K562 (cell line): Measurements from ENCODE around the gene PPP1R36. TPM values are rescaled to one million over a fixed set of nuclear protein-coding genes. Genes with fewer than 3 reads are reported as not detected.

ENCODE experiments used
- ATAC-seq: fragments of 200-7000 bp; cut with Tn5 transposase; 3 replicates; pipeline ENCODE4 v1.9.1; 2020; ENCODE audit warnings: moderate library complexity
- BruUV-seq: library from RNA; stranded (reverse); fragments of 400-500 nt; replicated peaks from 2 replicates; lab custom pipeline; 2021; lab: Mats Ljungman, UMichigan
- CTCF ChIA-PET: fragments of 300-600 bp; formaldehyde crosslinking; extraction: SDS; loops from one replicate; lab custom pipeline; 2021; ENCODE audit warnings: low intra/inter-chr PET ratio; lab: Yijun Ruan, JAX
- POLR2A ChIA-PET: fragments of 300-600, 350-650 bp; sonication (Branson Sonifier 250); formaldehyde crosslinking; extraction: SDS; loops from one replicate; lab custom pipeline; 2021; ENCODE audit warnings: antibody characterized with exemption, inconsistent platforms; lab: Yijun Ruan, JAX
- DNase-seq, 4 experiments: peaks; one replicate each; pipeline versions ENCODE4 v3.0.0 to v3.0.0-alpha.2; 2011 to 2018; ENCODE audit warnings: low spot score in 3 of 4, mixed read lengths in 3 of 4; ENCODE audit errors: extremely low read depth in 1 of 4
- FAIRE-seq: peaks from 2 replicates; lab custom pipeline; 2011; peaks lifted over from hg19 to GRCh38; lab: Jason Lieb, UNC
- H2AFZ ChIP-seq: 2 replicates; pipeline ENCODE4 v1.6.0; 2011; ENCODE audit warnings: low read depth, low read length, control low read depth, inconsistent platforms
- H3K27ac ChIP-seq: fragments of 200-600 bp; 3 replicates; pipeline ENCODE4 v1.8.0; 2011; ENCODE audit warnings: low read depth, mild to moderate bottlenecking, control low read depth, inconsistent platforms, low read length, moderate library complexity, mixed read lengths; ENCODE audit errors: extremely low read depth
- H3K27me3 ChIP-seq, 2 experiments: fragments of 300-600 bp in 1 of 2; 2 replicates in 1 of 2; 3 replicates in 1 of 2; pipeline versions ENCODE4 v1.6.0 to v1.8.0; 2011; ENCODE audit warnings: inconsistent platforms in 2 of 2, low read length in 2 of 2, mild to moderate bottlenecking in 1 of 2, mixed read lengths in 1 of 2, moderate library complexity in 1 of 2; ENCODE audit not compliant: control insufficient read depth in 2 of 2, insufficient read depth in 2 of 2
- H3K36me3 ChIP-seq: fragments of 300-600 bp; 3 replicates; pipeline ENCODE4 v1.8.0; 2011; ENCODE audit warnings: mild to moderate bottlenecking, low read length, inconsistent platforms; ENCODE audit not compliant: control insufficient read depth, insufficient read depth
- H3K4me1 ChIP-seq, 2 experiments: fragments of 200-600 bp in 1 of 2; replicated peaks in 1 of 2; 2 replicates in 1 of 2; 3 replicates in 1 of 2; pipeline versions ENCODE4 v1.5.1 to v1.8.0; 2011; ENCODE audit warnings: inconsistent platforms in 2 of 2, low read length in 2 of 2, mild to moderate bottlenecking in 1 of 2, mixed read lengths in 1 of 2, moderate library complexity in 1 of 2; ENCODE audit not compliant: control insufficient read depth in 2 of 2, insufficient read depth in 2 of 2
- H3K4me2 ChIP-seq: 2 replicates; pipeline ENCODE4 v1.6.1; 2011; ENCODE audit warnings: low read length, control low read depth, inconsistent platforms, mixed read lengths; ENCODE audit not compliant: insufficient read depth
- H3K4me3 ChIP-seq: fragments of 200-600 bp; sonication (generic), shearing (Covaris generic); 2 replicates; pipeline ENCODE4 v1.5.1; 2016; ENCODE audit warnings: control low read depth, inconsistent platforms
- H3K79me2 ChIP-seq: fragments of 200-600 bp; 3 replicates; pipeline ENCODE4 v1.8.0; 2011; ENCODE audit warnings: low read length, inconsistent platforms; ENCODE audit not compliant: control insufficient read depth, insufficient read depth
- H3K9ac ChIP-seq, 2 experiments: 2 replicates each; pipeline versions ENCODE4 v1.6.0 to v1.6.1; 2011; ENCODE audit warnings: low read depth in 2 of 2, low read length in 2 of 2, control low read depth in 1 of 2, inconsistent platforms in 1 of 2, mild to moderate bottlenecking in 1 of 2, mixed read lengths in 1 of 2; ENCODE audit not compliant: insufficient read depth in 1 of 2
- H3K9me1 ChIP-seq: one replicate; pipeline ENCODE4 v1.6.0; 2011; ENCODE audit warnings: inconsistent platforms, mild to moderate bottlenecking, low read length, moderate library complexity; ENCODE audit not compliant: control insufficient read depth, insufficient read depth
- H3K9me3 ChIP-seq: replicated peaks from 2 replicates; pipeline ENCODE4 v1.5.1; 2011; ENCODE audit warnings: low read depth, low read length, inconsistent platforms; ENCODE audit not compliant: control insufficient read depth, insufficient read depth
- H4K20me1 ChIP-seq: replicated peaks from 2 replicates; pipeline ENCODE4 v1.6.1; 2011; ENCODE audit warnings: low read length, inconsistent platforms, mixed read lengths; ENCODE audit not compliant: control insufficient read depth, insufficient read depth
- CHD2 ChIP-seq: IDR thresholded peaks from 2 replicates; pipeline ENCODE4 v1.6.1; 2011; ENCODE audit warnings: low read depth, low read length
- CTBP1 ChIP-seq: fragments of 450-650 bp; IDR thresholded peaks from 2 replicates; pipeline ENCODE4 v1.6.1; 2016; ENCODE audit warnings: borderline replicate concordance
- FOSL1 ChIP-seq: fragments of 200-800 bp; sonication (Bioruptor generic); conservative IDR thresholded peaks from 2 replicates; pipeline ENCODE4 v1.6.1; 2016; ENCODE audit warnings: missing genetic modification characterization, missing compliant biosample characterization
- HINFP ChIP-seq: fragments of 450-650 bp; conservative IDR thresholded peaks from 2 replicates; pipeline ENCODE4 v1.6.1; 2016; ENCODE audit warnings: missing genetic modification characterization, low read depth, mild to moderate bottlenecking, control low read depth, missing compliant biosample characterization
- MAFG ChIP-seq: fragments of 450-650 bp; conservative IDR thresholded peaks from 2 replicates; pipeline ENCODE4 v1.6.1; 2016; ENCODE audit warnings: missing genetic modification characterization, missing compliant biosample characterization
- RBBP5 ChIP-seq: fragments of 200-600 bp; sonication (generic); IDR thresholded peaks from 2 replicates; pipeline ENCODE4 v1.6.1; 2012; ENCODE audit warnings: borderline replicate concordance, mild to moderate bottlenecking, low read length, control low read depth, inconsistent platforms; ENCODE audit not compliant: insufficient read depth, poor library complexity, severe bottlenecking
- SAFB ChIP-seq: fragments of 200-400 bp; formaldehyde crosslinking; IDR thresholded peaks from 2 replicates; pipeline ENCODE4 v1.6.1; 2017; ENCODE audit warnings: low read depth, low read length, borderline replicate concordance
- ZNF639 ChIP-seq, 2 experiments: fragments of 200-800 bp in 1 of 2; sonication (Bioruptor generic) in 1 of 2; sonication (generic) in 1 of 2; formaldehyde crosslinking in 1 of 2; IDR thresholded peaks in 1 of 2; conservative IDR thresholded peaks in 1 of 2; 2 replicates each; pipeline versions ENCODE4 v1.5.0 to v1.6.1; 2016 to 2020; ENCODE audit warnings: missing compliant biosample characterization in 1 of 2, missing genetic modification characterization in 1 of 2, missing genetic modification reagents in 1 of 2
- WGBS: fragments of 100-300 bp; shearing (Covaris generic); methylation state at CpG from one replicate; pipeline ENCODE4 v1.1.6; 2016; ENCODE audit warnings: low coverage, mixed read lengths; ENCODE audit not compliant: insufficient coverage; ENCODE audit errors: missing lambda C conversion rate; 5-methylcytosine and 5-hydroxymethylcytosine counted together
- in situ Hi-C: fragments of 300-500 bp; cut with MboI; formaldehyde crosslinking; loops from 4 replicates; pipeline ENCODE4 v1.15.0; 2018; ENCODE audit warnings: inconsistent platforms, mixed read lengths
- intact Hi-C: fragments of 100-400 bp; cut with micrococcal nuclease; formaldehyde crosslinking; loops from 2 replicates; pipeline ENCODE4 v1.14.2; 2022
- polyA plus RNA-seq, 8 experiments: library from polyadenylated mRNA; depleted of rRNA in 4 of 8; stranded (reverse) in 5 of 8; unstranded in 3 of 8; fragments of >200 nt; fragmentation: Nextera tagmentation in 2 of 8; fragmentation: Illumina TruSeq in 1 of 8; extraction: Ambion mirVana in 2 of 8; extraction: Trizol in 1 of 8; gene quantifications; 2 replicates each; pipeline versions ENCODE4 v1.2.1 to v1.2.3, GENCODE V29; 2011 to 2014; ENCODE audit warnings: inconsistent platforms in 1 of 8, missing spikeins in 1 of 8
- total RNA-seq, 7 experiments: library from RNA; depleted of rRNA in 6 of 7; stranded (reverse); fragments of >200 nt in 6 of 7; fragmentation: Illumina TruSeq in 2 of 7; extraction: Trizol in 2 of 7; gene quantifications; 2 replicates each; pipeline versions ENCODE4 v1.2.1 to v1.2.3, GENCODE V29; 2011 to 2021; ENCODE audit warnings: low replicate concordance in 1 of 7
- TF ChIP-seq, protein P1 (sequence below), 2 experiments: fragments of 150-350 bp in 1 of 2; IDR thresholded peaks; 2 replicates each; pipeline ENCODE4 v1.6.1; 2012 to 2016; ENCODE audit warnings: low read depth in 2 of 2, low read length in 2 of 2, mild to moderate bottlenecking in 1 of 2, moderate library complexity in 1 of 2

PPP1R36 gene
- total and polyA plus RNA-seq, 9 of the 15 experiments (the other 6 are each of a cell fraction or from before 2014, with no cell fraction given), result 0.29 TPM; not detected in 8

DNA sequence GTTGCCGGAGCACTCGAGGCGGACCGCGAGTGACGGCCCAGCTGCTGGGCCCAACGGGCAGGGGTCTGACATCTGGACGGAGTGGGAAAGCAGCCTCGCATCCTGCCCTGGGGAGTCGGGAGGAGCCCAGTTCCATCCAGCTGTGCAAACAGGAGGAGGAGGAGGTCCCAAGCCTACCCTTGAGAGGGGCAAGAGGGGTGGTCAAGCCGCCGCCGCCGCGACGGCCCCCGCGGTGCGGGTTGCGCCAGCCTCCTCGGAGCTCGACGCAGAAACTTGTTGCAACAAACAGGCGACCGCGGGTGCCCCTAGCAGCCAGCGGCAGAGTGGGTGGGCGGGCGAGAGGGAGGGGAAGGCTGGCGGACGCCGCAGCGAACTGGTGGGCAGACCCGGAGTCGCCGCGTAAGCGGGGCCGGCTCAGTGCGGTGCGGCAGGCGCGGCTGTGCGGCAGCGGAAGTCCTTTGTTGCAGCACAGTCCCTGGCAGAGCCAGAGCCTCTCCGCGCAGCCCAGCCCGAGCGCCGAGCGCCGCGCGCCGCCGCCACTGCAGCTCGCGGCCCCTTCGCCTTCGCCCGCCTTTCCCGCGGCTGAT, 45.4 kb upstream of the PPP1R36 start, which contains the start of gene ZBTB1 (continued):
- 0 out of 2 replicates have a peak, but pooled peaks have one; percentile 30 for TF ChIP-seq HINFP (tag)
- TF ChIP-seq CTBP1, result peak; percentile 93
- TF ChIP-seq SAFB, result no peak

- Histone ChIP-seq H3K27ac (peak overlapping the region; percentile 91), H3K9ac (peak overlapping the region; percentile 85 to 89), H3K4me3 (peak overlapping the region; percentile 64), H3K9me3 (no peaks in the 10 kb centered on the region), H3K79me2 (peaks cover 60% of the 10 kb centered on the region), H3K9me1 (no peaks in the 10 kb centered on the region), H4K20me1 (no peaks in the 10 kb centered on the region), H2AFZ (peak overlapping the region; percentile 90), H3K4me2 (peak overlapping the region; percentile 78), H3K4me1 (peaks cover 25 to 44% of the 10 kb centered on the region in 2 experiments), H3K27me3 (no peaks in the 10 kb centered on the region), H3K36me3 (no peaks in the 10 kb centered on the region; the same call in 2 of the 3 replicates)
- ChIA-PET CTCF (no interaction called here), POLR2A (interaction anchor here (0.6 to 1.9 kb wide), 6 partner anchors 10 to 782 kb away, joined by 3 to 4 read pairs (median 3); no protein-coding TSS in a partner anchor)
- peak; percentile 72 for FAIRE-seq
- ATAC-seq, result peak; percentile 68
- under 1% methylated on average over 25 of the region's 68 CpGs for WGBS
- peak; percentile 56 to 90 (median 70) for DNase-seq
- TSS peak; percentile 48 for BruUV-seq
- in situ Hi-C loops, result no loop called here
- intact Hi-C loops, result loop anchor here (5.0 kb wide), 1 partner anchor 38 kb away; the partner anchor contains the start of gene AKAP5
- TF ChIP-seq, protein P1, sequence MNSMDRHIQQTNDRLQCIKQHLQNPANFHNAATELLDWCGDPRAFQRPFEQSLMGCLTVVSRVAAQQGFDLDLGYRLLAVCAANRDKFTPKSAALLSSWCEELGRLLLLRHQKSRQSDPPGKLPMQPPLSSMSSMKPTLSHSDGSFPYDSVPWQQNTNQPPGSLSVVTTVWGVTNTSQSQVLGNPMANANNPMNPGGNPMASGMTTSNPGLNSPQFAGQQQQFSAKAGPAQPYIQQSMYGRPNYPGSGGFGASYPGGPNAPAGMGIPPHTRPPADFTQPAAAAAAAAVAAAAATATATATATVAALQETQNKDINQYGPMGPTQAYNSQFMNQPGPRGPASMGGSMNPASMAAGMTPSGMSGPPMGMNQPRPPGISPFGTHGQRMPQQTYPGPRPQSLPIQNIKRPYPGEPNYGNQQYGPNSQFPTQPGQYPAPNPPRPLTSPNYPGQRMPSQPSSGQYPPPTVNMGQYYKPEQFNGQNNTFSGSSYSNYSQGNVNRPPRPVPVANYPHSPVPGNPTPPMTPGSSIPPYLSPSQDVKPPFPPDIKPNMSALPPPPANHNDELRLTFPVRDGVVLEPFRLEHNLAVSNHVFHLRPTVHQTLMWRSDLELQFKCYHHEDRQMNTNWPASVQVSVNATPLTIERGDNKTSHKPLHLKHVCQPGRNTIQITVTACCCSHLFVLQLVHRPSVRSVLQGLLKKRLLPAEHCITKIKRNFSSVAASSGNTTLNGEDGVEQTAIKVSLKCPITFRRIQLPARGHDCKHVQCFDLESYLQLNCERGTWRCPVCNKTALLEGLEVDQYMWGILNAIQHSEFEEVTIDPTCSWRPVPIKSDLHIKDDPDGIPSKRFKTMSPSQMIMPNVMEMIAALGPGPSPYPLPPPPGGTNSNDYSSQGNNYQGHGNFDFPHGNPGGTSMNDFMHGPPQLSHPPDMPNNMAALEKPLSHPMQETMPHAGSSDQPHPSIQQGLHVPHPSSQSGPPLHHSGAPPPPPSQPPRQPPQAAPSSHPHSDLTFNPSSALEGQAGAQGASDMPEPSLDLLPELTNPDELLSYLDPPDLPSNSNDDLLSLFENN (IDR thresholded peaks at IDR 0.05; ENCODE audit: low read depth in 2 of 2, low read length in 2 of 2), result peak in 1 of 2 experiments; percentile 34; a peak in 1 of 4 replicates
- no peak for TF ChIP-seq MAFG (tag)
- peak in 1 of 2 experiments; percentile 29; a peak in 1 of 4 replicates for TF ChIP-seq ZNF639 (CRISPR knock-in tag; conservative IDR thresholded peaks at IDR 0.05 in 1 of 2, IDR thresholded peaks at IDR 0.05 in 1 of 2)
- no peak for TF ChIP-seq RBBP5
- peak; percentile 39; the same call in 1 of the 2 replicates for TF ChIP-seq CHD2
- TF ChIP-seq FOSL1, result no peak
Measured at GRCh38 chr14:64504897-64505794, 44.6 kb upstream of the PPP1R36 start.
